K562 (cell line): Measurements from ENCODE around the gene ZNF597. TPM values are rescaled to one million over a fixed set of nuclear protein-coding genes. Genes with fewer than 3 reads are reported as not detected.

ENCODE experiments used
- ATAC-seq: fragments of 200-7000 bp; cut with Tn5 transposase; 3 replicates; pipeline ENCODE4 v1.9.1; 2020; ENCODE audit warnings: moderate library complexity
- BruUV-seq: library from RNA; stranded (reverse); fragments of 400-500 nt; replicated peaks from 2 replicates; lab custom pipeline; 2021; lab: Mats Ljungman, UMichigan
- CTCF ChIA-PET: fragments of 300-600 bp; formaldehyde crosslinking; extraction: SDS; loops from one replicate; lab custom pipeline; 2021; ENCODE audit warnings: low intra/inter-chr PET ratio; lab: Yijun Ruan, JAX
- POLR2A ChIA-PET: fragments of 300-600, 350-650 bp; sonication (Branson Sonifier 250); formaldehyde crosslinking; extraction: SDS; loops from one replicate; lab custom pipeline; 2021; ENCODE audit warnings: antibody characterized with exemption, inconsistent platforms; lab: Yijun Ruan, JAX
- DNase-seq, 4 experiments: peaks; one replicate each; pipeline versions ENCODE4 v3.0.0 to v3.0.0-alpha.2; 2011 to 2018; ENCODE audit warnings: low spot score in 3 of 4, mixed read lengths in 3 of 4; ENCODE audit errors: extremely low read depth in 1 of 4
- FAIRE-seq: peaks from 2 replicates; lab custom pipeline; 2011; peaks lifted over from hg19 to GRCh38; lab: Jason Lieb, UNC
- H2AFZ ChIP-seq: 2 replicates; pipeline ENCODE4 v1.6.0; 2011; ENCODE audit warnings: low read depth, low read length, control low read depth, inconsistent platforms
- H3K27ac ChIP-seq: fragments of 200-600 bp; 3 replicates; pipeline ENCODE4 v1.8.0; 2011; ENCODE audit warnings: low read depth, mild to moderate bottlenecking, control low read depth, inconsistent platforms, low read length, moderate library complexity, mixed read lengths; ENCODE audit errors: extremely low read depth
- H3K27me3 ChIP-seq, 2 experiments: fragments of 300-600 bp in 1 of 2; 2 replicates in 1 of 2; 3 replicates in 1 of 2; pipeline versions ENCODE4 v1.6.0 to v1.8.0; 2011; ENCODE audit warnings: inconsistent platforms in 2 of 2, low read length in 2 of 2, mild to moderate bottlenecking in 1 of 2, mixed read lengths in 1 of 2, moderate library complexity in 1 of 2; ENCODE audit not compliant: control insufficient read depth in 2 of 2, insufficient read depth in 2 of 2
- H3K36me3 ChIP-seq: fragments of 300-600 bp; 3 replicates; pipeline ENCODE4 v1.8.0; 2011; ENCODE audit warnings: mild to moderate bottlenecking, low read length, inconsistent platforms; ENCODE audit not compliant: control insufficient read depth, insufficient read depth
- H3K4me1 ChIP-seq, 2 experiments: fragments of 200-600 bp in 1 of 2; replicated peaks in 1 of 2; 2 replicates in 1 of 2; 3 replicates in 1 of 2; pipeline versions ENCODE4 v1.5.1 to v1.8.0; 2011; ENCODE audit warnings: inconsistent platforms in 2 of 2, low read length in 2 of 2, mild to moderate bottlenecking in 1 of 2, mixed read lengths in 1 of 2, moderate library complexity in 1 of 2; ENCODE audit not compliant: control insufficient read depth in 2 of 2, insufficient read depth in 2 of 2
- H3K4me2 ChIP-seq: 2 replicates; pipeline ENCODE4 v1.6.1; 2011; ENCODE audit warnings: low read length, control low read depth, inconsistent platforms, mixed read lengths; ENCODE audit not compliant: insufficient read depth
- H3K4me3 ChIP-seq: fragments of 200-600 bp; sonication (generic), shearing (Covaris generic); 2 replicates; pipeline ENCODE4 v1.5.1; 2016; ENCODE audit warnings: control low read depth, inconsistent platforms
- H3K79me2 ChIP-seq: fragments of 200-600 bp; 3 replicates; pipeline ENCODE4 v1.8.0; 2011; ENCODE audit warnings: low read length, inconsistent platforms; ENCODE audit not compliant: control insufficient read depth, insufficient read depth
- H3K9ac ChIP-seq, 2 experiments: 2 replicates each; pipeline versions ENCODE4 v1.6.0 to v1.6.1; 2011; ENCODE audit warnings: low read depth in 2 of 2, low read length in 2 of 2, control low read depth in 1 of 2, inconsistent platforms in 1 of 2, mild to moderate bottlenecking in 1 of 2, mixed read lengths in 1 of 2; ENCODE audit not compliant: insufficient read depth in 1 of 2
- H3K9me1 ChIP-seq: one replicate; pipeline ENCODE4 v1.6.0; 2011; ENCODE audit warnings: inconsistent platforms, mild to moderate bottlenecking, low read length, moderate library complexity; ENCODE audit not compliant: control insufficient read depth, insufficient read depth
- H3K9me3 ChIP-seq: replicated peaks from 2 replicates; pipeline ENCODE4 v1.5.1; 2011; ENCODE audit warnings: low read depth, low read length, inconsistent platforms; ENCODE audit not compliant: control insufficient read depth, insufficient read depth
- H4K20me1 ChIP-seq: replicated peaks from 2 replicates; pipeline ENCODE4 v1.6.1; 2011; ENCODE audit warnings: low read length, inconsistent platforms, mixed read lengths; ENCODE audit not compliant: control insufficient read depth, insufficient read depth
- EHMT2 ChIP-seq: fragments of 450-650 bp; IDR thresholded peaks from 2 replicates; pipeline ENCODE4 v1.6.1; 2018; ENCODE audit warnings: antibody characterized with exemption
- ETS2 ChIP-seq: IDR thresholded peaks from 2 replicates; pipeline ENCODE4 v1.6.1; 2016; ENCODE audit warnings: borderline replicate concordance, missing genetic modification characterization, mild to moderate bottlenecking, moderate library complexity, missing compliant biosample characterization; ENCODE audit not compliant: poor library complexity, severe bottlenecking
- XRCC5 ChIP-seq: fragments of 200-400 bp; formaldehyde crosslinking; IDR thresholded peaks from 2 replicates; pipeline ENCODE4 v1.6.1; 2017; ENCODE audit warnings: low read depth, mild to moderate bottlenecking, low read length
- YY1 ChIP-seq, 3 experiments: IDR thresholded peaks; 2 replicates each; pipeline ENCODE4 v1.6.1; 2011; ENCODE audit warnings: low read length in 2 of 3, mild to moderate bottlenecking in 2 of 3, moderate library complexity in 2 of 3, borderline replicate concordance in 1 of 3, control low read depth in 1 of 3, low read depth in 1 of 3; ENCODE audit not compliant: insufficient read depth in 3 of 3, insufficient replicate concordance in 2 of 3, control insufficient read depth in 1 of 3, insufficient read length in 1 of 3; ENCODE audit errors: extremely low read depth in 1 of 3
- ZNF77 ChIP-seq: fragments of 250-450 bp; sonication (Bioruptor Pico); IDR thresholded peaks from 2 replicates; pipeline ENCODE4 v1.5.0; 2020
- WGBS: fragments of 100-300 bp; shearing (Covaris generic); methylation state at CpG from one replicate; pipeline ENCODE4 v1.1.6; 2016; ENCODE audit warnings: low coverage, mixed read lengths; ENCODE audit not compliant: insufficient coverage; ENCODE audit errors: missing lambda C conversion rate; 5-methylcytosine and 5-hydroxymethylcytosine counted together
- in situ Hi-C: fragments of 300-500 bp; cut with MboI; formaldehyde crosslinking; loops from 4 replicates; pipeline ENCODE4 v1.15.0; 2018; ENCODE audit warnings: inconsistent platforms, mixed read lengths
- intact Hi-C: fragments of 100-400 bp; cut with micrococcal nuclease; formaldehyde crosslinking; loops from 2 replicates; pipeline ENCODE4 v1.14.2; 2022
- polyA plus RNA-seq, 8 experiments: library from polyadenylated mRNA; depleted of rRNA in 4 of 8; stranded (reverse) in 5 of 8; unstranded in 3 of 8; fragments of >200 nt; fragmentation: Nextera tagmentation in 2 of 8; fragmentation: Illumina TruSeq in 1 of 8; extraction: Ambion mirVana in 2 of 8; extraction: Trizol in 1 of 8; gene quantifications; 2 replicates each; pipeline versions ENCODE4 v1.2.1 to v1.2.3, GENCODE V29; 2011 to 2014; ENCODE audit warnings: inconsistent platforms in 1 of 8, missing spikeins in 1 of 8
- total RNA-seq, 7 experiments: library from RNA; depleted of rRNA in 6 of 7; stranded (reverse); fragments of >200 nt in 6 of 7; fragmentation: Illumina TruSeq in 2 of 7; extraction: Trizol in 2 of 7; gene quantifications; 2 replicates each; pipeline versions ENCODE4 v1.2.1 to v1.2.3, GENCODE V29; 2011 to 2021; ENCODE audit warnings: low replicate concordance in 1 of 7
- TF ChIP-seq, protein P1 (sequence below), 2 experiments: IDR thresholded peaks; 2 replicates each; pipeline ENCODE4 v1.6.1; 2011; ENCODE audit warnings: borderline replicate concordance in 1 of 2, control low read depth in 1 of 2, low read depth in 1 of 2, low read length in 1 of 2, mild to moderate bottlenecking in 1 of 2, mixed read lengths in 1 of 2, moderate library complexity in 1 of 2; ENCODE audit not compliant: insufficient read depth in 1 of 2, insufficient read length in 1 of 2, poor library complexity in 1 of 2, severe bottlenecking in 1 of 2; ENCODE audit errors: extremely low read depth in 1 of 2
- TF ChIP-seq, protein P2 (sequence below), 2 experiments: IDR thresholded peaks; 2 replicates each; pipeline ENCODE4 v1.6.1; 2012; ENCODE audit warnings: improper control_type of control experiment in 2 of 2, low read depth in 2 of 2, low read length in 2 of 2, borderline replicate concordance in 1 of 2

The ZNF597 gene
- total and polyA plus RNA-seq, 9 of the 15 experiments (the other 6 are each of a cell fraction or from before 2014, with no cell fraction given), result 0.14 to 0.68 (median 0.42) TPM

DNA sequence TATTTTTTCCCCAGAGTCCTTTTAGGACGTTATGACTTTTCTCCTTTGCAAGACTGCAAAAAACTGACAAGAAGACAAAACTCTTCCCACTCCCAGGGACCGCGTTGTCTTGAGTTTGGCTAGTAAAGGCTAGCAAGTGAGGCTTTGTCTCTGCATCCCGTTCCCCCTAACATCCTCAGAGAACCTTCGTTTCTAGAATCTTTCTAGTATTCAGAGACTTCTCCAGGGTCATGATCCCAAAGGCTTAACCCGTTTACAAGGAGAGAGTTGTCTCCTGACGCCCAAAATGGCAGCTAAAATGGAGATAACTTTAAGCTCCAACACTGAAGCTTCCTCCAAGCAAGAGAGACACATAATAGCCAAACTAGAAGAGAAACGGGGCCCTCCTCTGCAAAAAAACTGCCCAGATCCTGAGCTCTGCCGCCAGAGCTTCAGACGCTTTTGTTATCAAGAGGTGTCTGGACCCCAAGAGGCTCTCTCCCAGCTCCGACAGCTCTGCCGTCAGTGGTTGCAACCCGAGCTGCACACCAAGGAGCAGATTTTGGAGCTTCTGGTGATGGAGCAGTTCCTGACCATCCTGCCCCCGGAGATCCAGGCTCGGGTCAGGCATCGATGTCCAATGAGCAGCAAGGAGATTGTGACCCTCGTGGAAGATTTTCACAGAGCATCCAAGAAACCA, 41.4 kb downstream of the ZNF597 start:
- WGBS, result 8% methylated on average over 17 of the region's 17 CpGs
- Histone ChIP-seq H3K27me3 (no peaks in the 10 kb centered on the region), H3K4me3 (peak overlapping the region; percentile 89), H3K9me3 (peaks cover 13% of the 10 kb centered on the region; the same call in 1 of the 2 replicates), H3K27ac (peak overlapping the region; percentile 53), H4K20me1 (no peaks in the 10 kb centered on the region), H3K9ac (peak overlapping the region; percentile 86 to 93), H3K36me3 (peaks cover 51% of the 10 kb centered on the region), H3K79me2 (peaks cover 57% of the 10 kb centered on the region), H3K4me2 (peak overlapping the region; percentile 75), H3K4me1 (peaks cover 2 to 16% of the 10 kb centered on the region in 2 experiments; a peak in 4 of 5 replicates), H3K9me1 (no peaks in the 10 kb centered on the region), H2AFZ (peak overlapping the region; percentile 86)
- intact Hi-C loops (loop anchor here (2.0 to 10.0 kb wide), 2 partner anchors 57 to 97 kb away; partner anchors contain the start of genes TIGD7 and ZNF75A), in situ Hi-C loops (no loop called here)
- TF ChIP-seq ZNF77 (CRISPR knock-in tag) (no peak), EHMT2 (0 out of 2 replicates have a peak, but pooled peaks have one; percentile 37), ETS2 (tag) (no peak), XRCC5 (no peak), YY1 (IDR thresholded peaks at IDR 0.05; ENCODE audit: borderline replicate concordance in 1 of 3, control insufficient read depth in 1 of 3, extremely low read depth in 1 of 3, insufficient read depth in 3 of 3, insufficient read length in 1 of 3, insufficient replicate concordance in 2 of 3, low read depth in 1 of 3, low read length in 2 of 3) (peak in 1 of 3 experiments; percentile 54)
- TF ChIP-seq, protein P1, sequence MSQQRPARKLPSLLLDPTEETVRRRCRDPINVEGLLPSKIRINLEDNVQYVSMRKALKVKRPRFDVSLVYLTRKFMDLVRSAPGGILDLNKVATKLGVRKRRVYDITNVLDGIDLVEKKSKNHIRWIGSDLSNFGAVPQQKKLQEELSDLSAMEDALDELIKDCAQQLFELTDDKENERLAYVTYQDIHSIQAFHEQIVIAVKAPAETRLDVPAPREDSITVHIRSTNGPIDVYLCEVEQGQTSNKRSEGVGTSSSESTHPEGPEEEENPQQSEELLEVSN (IDR thresholded peaks at IDR 0.05; ENCODE audit: borderline replicate concordance in 1 of 2, extremely low read depth in 1 of 2, insufficient read depth in 1 of 2, insufficient read length in 1 of 2, low read depth in 1 of 2, low read length in 1 of 2, poor library complexity in 1 of 2, severe bottlenecking in 1 of 2), result peak in 1 of 2 experiments; percentile 9
- TF ChIP-seq, protein P2, sequence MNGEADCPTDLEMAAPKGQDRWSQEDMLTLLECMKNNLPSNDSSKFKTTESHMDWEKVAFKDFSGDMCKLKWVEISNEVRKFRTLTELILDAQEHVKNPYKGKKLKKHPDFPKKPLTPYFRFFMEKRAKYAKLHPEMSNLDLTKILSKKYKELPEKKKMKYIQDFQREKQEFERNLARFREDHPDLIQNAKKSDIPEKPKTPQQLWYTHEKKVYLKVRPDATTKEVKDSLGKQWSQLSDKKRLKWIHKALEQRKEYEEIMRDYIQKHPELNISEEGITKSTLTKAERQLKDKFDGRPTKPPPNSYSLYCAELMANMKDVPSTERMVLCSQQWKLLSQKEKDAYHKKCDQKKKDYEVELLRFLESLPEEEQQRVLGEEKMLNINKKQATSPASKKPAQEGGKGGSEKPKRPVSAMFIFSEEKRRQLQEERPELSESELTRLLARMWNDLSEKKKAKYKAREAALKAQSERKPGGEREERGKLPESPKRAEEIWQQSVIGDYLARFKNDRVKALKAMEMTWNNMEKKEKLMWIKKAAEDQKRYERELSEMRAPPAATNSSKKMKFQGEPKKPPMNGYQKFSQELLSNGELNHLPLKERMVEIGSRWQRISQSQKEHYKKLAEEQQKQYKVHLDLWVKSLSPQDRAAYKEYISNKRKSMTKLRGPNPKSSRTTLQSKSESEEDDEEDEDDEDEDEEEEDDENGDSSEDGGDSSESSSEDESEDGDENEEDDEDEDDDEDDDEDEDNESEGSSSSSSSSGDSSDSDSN (IDR thresholded peaks at IDR 0.05; ENCODE audit: borderline replicate concordance in 1 of 2, low read depth in 2 of 2, low read length in 2 of 2), result peak in 1 of 2 experiments; percentile 42; a peak in 1 of 4 replicates
- ChIA-PET POLR2A (interaction anchor here (0.6 to 2.5 kb wide), 9 partner anchors 8 to 118 kb away, joined by 3 to 15 read pairs (median 5); partner anchors contain the start of genes TIGD7, ZNF263 and ZNF75A), CTCF (no interaction called here)
- BruUV-seq, result TSS peak; percentile 60
- DNase-seq (peak; percentile 50 to 68 (median 52)), FAIRE-seq (no peak), ATAC-seq (no peak)
